ENCODE data around the gene MPPED1.

Gene MPPED1

DNA sequence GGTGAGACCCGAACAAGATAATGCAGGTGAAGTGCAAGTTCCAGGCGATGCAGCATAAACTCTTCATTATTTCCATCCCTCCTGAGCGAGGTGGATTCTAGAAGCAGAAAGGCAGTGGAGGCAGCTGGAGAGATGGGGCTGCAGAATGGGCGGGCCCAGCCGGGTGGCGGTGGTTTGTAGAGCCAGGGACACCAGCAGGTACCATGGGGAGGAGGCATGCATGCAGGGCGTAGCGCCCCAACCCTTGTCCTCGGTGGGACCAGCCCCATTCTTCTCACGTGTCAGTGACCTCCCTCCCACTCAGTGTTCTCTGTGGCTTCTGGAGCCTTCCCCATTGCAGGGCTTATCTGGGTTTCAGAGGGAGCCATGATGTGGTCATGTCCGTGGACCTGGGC is 38.0 kb downstream of the MPPED1 start:
- no peak for DNase-seq

- DNase-seq: no peak
Measured at GRCh38 chr22:43451371-43452050, 39.7 kb downstream of the MPPED1 start.

- DNase-seq: no peak
Measured at GRCh38 chr22:43455846-43456245, 44.0 kb downstream of the MPPED1 start.

GRCh38 chr22:43457002-43457401 is 45.2 kb downstream of the MPPED1 start:
- no peak for DNase-seq

DNA sequence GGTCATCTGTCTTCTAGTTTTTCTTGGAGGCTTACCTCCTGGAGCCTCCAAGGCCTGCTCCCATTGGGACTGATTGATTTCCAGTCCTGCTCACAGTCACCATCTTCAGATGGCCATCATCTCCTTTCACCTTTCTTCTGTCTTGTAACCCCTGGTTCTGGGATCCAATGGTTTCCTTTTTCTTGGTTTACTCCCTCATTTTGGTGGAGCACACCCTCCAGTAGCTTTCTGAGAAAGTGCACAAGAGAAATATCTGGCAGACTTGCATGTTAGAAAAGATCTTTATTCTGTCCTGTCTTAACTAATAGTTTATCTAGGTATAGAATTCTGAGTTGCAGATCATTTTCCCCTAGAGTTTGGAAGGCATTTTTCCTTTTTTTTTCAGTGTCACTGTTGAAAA is 50.9 kb downstream of the MPPED1 start:
- DNase-seq: no peak

DNA sequence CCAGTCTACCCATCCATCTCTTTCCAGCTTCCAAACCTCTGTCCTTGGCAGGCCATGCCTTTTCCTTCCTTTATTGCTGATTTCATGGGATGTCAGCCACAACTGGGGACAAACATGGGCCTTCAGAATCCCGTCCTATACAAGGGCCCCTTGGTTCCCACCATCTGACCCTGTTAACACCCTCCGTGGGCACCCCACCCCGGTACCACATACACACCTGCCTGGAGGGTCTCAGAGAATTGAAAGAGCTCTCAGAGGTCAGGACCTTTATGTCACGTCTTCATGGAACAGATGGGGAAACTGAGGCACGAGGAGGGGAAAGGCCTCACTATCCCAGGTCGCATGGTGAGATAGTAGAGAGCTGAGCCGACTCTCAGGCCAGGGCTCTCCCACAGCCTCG is 53.0 kb downstream of the MPPED1 start:
- DNase-seq: no peak

DNA sequence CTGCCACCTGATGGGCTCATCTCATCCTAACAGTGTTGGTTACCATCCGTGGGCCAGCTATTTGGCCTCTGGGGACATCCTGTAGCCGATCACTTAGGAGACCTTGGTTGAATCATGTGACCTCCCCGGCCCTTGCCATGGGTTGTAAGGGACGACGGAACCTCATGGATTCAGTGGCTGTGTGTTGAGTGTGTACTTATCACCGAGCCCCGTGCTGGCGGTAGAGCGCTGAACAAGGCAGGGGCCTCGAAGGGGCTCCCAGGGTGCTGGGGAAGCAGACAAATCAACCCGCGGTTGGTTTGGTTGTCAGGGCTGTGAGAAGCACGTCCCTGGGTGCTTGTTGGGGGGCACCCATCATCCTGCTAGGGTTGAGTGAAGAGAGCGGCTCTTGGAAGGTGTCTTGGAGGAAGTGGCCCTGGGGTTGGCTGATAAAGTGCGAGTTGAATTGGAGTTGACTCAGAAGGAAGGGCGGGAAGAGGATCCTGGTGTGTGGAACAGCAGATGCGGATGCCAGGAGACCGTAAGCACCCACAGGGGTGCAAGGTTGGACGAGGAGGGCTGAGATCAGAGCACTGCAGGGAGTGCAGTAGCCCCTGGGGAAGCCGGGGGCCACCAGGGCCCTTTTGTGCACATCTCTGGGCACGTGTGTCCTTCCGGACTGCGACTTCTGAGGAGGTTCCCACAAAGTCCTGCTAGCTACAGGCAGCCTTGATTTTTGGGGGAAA is 53.6 kb downstream of the MPPED1 start:
- no peak for DNase-seq

DNA sequence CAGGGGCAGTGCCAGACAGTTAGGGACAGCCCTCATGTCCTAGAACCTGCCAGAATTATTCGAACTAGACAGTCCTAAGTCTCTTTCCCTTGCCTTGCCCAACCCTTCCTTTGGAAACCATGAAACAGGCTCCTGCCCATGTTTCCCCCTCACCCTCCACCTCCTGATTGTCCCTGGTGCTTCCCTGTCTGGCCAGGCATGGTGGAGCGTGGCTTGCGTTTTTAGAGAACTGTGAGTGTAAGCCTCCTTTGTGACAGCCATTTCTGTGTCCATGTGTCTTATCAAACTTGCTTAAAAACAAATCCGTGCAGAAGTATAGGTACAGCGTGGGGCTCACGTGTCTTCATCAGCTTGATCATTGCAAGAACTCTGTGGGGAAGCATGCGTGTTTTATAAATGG is 54.9 kb downstream of the MPPED1 start:
- no peak for DNase-seq

- no peak for DNase-seq
Measured at GRCh38 chr22:43467216-43467940, 55.6 kb downstream of the MPPED1 start.

DNA sequence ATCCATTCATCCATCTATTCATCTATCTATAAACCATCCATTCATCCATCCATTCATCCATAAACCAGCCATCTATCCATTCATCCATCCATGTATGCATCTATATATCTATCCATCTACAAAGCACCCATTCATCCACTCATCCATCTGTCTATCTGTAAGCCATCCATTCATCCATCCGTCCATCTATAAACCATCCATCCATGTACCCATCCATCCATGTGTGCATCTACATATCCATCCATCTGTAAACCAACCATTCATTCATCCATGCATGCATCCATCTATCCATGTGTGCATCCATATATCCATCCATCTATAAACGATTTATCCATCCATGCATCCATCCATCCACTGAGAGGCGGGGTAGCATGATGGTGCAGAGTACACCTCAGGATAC is 58.4 kb downstream of the MPPED1 start:
- no peak for DNase-seq

DNA sequence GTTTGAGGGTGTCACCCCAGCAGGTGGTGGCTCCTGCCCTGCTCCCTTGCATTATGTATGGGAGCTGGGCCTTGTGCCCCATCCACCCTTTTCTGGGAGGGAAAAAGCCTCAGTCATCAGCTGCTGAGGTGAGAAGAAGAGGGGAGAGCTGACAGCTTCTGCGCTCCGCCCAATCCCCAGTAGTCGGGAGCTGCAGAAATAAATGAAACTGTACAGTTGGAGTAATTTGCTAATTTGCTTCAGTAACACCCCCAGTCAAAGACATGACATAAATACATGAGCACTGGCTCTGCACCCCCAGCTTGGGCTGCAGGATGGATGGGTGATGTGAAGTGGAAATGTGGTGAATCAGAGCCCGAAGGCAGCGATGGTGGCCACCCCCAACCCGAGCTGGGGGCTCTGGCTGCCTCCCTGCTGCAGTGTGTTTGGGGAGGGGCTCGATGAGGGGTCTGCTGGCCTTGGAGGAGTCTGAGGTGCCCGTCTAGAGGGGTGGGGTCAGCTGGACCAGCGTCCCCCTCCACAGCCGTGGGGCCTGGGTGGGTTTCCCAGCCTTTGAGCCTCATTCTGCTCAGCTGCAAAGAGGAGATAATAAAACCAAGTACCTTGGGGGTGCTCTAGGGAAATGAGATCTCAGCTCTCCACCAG is 59.2 kb downstream of the MPPED1 start:
- no peak for DNase-seq

DNA sequence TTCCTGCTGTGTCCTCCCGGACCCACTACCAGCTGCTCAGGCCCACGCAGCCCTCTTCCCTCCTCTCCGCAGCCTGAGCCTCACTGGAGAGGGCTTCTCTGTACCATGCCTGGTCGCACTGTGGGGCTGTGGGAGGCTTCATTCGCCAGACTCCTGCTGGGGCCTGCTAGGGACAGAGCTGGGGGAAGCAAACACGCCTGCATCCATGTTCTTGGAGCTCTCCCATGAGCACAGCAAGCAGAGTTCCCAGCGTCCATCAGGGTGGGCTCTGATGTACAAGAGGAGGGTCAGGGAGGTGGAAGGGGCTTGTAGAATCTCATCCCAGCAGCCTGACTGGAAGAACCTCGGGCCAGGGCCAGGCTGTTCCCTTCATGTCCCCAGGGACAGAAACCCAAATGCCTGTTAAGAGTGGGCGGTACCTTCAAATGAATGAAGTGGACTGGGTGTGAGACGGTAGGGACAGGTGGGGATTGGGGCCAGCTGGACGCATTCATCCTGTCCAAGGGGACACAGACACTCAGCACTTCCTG is 59.9 kb downstream of the MPPED1 start:
- no peak for DNase-seq

GRCh38 chr22:43473031-43473430 is 61.2 kb downstream of the MPPED1 start:
- DNase-seq: no peak

DNA sequence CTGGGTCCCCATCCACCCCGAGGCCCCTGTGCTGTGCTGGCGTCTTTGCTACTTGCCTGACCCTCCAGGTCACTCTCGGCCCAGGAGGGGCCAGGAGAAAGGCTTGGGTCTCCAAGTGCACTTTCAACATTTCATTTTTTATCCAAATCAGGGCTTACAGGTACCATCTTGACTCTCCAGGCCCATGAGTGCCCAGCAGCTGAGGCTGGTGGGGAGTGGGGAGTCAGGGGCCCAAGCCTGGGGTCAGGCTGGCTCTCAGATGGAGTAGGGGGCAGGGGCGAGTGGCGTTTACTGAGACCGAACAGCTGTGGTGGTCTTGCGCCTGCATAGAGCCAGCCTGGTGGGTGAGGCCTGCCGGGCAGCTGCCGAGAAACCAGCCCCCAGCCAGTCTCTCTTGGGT is 61.6 kb downstream of the MPPED1 start:
- no peak for DNase-seq

DNA sequence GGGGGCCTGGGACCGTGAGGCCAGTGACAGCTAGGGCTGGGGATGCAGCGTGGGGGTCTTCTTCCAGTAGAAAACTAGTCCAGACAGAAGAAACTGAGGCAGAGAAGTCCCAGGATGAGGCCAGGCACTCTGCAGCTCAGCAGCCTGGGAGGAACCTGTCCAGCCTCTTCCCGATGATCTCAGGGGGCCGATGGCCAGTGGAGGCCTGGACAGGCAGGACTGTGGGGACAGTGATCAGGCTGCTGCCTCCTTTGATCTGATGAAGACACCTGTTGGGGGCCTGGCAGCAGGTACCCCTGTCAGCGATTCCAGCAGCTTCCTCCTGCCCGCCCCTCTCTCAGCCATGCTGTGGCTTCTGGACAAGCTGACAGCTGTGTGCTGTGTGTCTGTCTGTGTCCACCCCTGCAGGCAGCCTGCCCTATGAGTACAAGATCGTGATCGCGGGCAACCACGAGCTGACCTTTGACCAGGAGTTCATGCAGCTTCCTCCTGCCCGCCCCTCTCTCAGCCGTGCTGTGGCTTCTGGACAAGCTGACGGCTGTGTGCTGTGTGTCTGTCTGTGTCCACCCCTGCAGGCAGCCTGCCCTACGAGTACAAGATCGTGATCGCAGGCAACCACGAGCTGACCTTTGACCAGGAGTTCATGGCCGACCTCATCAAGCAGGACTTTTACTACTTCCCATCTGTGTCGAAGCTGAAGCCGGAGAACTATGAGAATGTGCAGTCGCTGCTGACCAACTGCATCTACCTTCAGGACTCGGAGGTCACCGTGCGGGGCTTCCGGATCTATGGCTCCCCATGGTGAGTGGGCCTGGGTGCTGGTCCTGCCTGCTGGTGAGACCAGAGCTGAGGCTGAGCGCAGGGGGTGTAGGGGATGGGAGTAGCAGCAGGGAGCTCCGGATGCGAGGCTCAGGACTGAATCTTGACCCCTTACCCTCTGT is 62.6 kb downstream of the MPPED1 start:
- DNase-seq: no peak

DNA sequence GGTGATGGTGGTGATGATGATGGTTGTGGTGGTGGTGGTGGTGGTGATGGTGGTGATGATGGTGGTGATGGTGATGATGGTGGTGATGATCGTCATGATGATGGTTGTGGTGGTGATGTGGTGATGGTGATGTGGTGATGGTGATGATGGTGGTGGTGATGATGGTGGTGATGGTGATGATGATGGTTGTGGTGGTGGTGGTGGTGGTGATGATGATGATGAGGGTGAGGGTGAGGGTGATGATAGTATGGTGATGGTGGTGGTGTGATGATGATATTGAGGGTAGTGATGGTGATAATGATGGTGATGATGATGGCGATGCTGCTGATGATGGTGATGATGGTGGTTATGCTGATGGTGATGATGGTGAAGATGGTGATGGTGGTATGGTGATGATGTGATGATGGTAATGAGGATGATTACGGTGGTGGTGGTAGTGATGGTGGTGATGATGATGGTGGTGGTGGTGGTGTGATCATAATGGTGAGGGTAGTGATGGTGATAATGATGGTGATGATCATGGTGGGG is 63.8 kb downstream of the MPPED1 start:
- DNase-seq: no peak

DNA sequence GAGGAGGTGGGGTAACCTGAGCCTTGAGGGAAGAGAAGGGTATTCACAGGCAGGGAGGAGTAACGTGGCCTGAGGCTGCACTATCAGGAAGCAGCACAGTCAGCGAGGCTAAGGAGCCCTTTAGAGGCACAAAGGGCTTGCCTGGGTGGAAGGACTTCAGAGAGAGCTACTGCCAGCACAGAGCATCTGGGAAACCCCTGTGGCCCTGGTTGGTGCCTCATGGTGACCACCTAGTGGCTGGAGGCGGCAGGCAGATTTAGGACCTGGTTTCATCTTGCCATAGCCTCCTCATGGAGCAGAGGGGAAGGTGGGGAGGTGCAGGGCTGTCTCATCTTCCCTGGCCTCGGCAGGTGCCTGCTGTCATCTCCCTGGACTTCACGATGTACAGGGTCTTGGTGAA is 64.5 kb downstream of the MPPED1 start:
- no peak for DNase-seq

DNA sequence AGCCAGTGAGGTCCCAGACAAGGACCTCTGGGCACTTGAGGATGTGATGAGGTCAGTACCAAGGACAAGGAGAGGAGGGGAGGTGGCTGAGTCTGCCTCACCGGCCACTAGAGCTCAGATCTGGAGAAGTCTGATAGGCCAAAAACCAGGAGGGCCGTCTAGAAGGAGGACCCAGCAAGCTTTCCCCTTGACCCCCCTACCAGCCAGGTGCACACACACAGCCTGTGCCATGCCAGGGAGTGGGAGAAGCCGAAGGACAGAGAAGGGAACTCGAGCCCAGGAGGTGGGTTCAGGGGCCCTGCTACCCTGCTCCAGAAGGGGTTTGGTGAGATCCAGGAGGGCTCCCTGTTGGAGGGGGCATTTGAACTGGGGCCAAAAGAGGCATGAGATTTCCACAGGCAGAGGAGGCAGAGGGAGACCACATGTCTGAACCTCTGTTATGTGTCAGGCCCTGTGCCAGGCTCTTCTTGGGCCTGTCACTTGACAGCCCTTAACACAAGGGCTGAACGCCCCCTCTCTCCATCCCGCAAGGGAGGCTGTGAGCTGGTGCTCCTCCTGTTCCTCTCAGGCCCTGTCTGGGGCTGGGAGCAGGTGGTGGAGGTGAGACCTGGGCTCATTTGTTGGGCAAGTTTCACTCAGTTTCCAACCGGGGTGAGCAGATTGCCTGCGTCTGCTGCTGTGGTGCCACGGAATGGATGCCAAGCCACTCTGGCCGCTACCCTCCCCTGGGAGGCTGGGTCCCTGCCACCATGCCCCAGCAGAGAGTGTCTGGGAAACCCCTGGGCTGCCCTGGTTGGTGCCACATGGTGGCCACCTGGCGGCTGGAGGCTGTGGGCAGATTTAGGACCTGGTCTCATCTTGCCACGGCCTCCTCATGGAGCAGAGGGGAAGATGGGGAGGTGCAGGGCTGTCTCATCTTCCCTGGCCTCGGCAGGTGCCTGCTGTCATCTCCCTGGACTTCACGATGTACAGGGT is 65.2 kb downstream of the MPPED1 start:
- DNase-seq: no peak

DNA sequence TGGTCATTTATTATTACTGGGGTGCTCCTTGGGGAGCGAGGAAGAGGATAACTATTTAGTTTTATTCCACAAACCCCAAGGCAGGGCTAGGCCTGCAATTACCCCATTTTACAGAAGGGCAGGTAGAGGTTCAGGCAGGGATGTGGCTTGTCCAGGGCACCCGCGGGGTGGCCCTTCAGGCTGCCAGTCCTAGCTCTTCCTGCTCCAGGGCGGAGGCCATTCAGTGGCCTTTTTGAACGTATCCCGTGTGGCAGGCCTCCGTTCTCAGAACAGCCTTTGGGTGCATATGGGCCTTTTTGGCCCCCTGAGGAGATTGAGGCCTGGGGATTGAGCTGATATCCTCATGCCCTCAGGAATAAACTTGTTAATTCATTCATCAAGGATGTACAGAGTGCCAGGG is 66.2 kb downstream of the MPPED1 start:
- no peak for DNase-seq

GRCh38 chr22:43478621-43479300 is 66.9 kb downstream of the MPPED1 start:
- DNase-seq: no peak

All from NCI-H1417 treated with DMSO at 0.1 percent for 48 hours (cell line).